ENCODE results near the gene TEKT2. TPM values are rescaled to one million over a fixed set of nuclear protein-coding genes. Genes with fewer than 3 reads are reported as not detected.

The TEKT2 gene
- total and polyA plus RNA-seq, 2 of the 8 experiments (the other 6 are each of a cell fraction or from before 2014, with no cell fraction given) = 1.6 to 1.7 TPM

DNA sequence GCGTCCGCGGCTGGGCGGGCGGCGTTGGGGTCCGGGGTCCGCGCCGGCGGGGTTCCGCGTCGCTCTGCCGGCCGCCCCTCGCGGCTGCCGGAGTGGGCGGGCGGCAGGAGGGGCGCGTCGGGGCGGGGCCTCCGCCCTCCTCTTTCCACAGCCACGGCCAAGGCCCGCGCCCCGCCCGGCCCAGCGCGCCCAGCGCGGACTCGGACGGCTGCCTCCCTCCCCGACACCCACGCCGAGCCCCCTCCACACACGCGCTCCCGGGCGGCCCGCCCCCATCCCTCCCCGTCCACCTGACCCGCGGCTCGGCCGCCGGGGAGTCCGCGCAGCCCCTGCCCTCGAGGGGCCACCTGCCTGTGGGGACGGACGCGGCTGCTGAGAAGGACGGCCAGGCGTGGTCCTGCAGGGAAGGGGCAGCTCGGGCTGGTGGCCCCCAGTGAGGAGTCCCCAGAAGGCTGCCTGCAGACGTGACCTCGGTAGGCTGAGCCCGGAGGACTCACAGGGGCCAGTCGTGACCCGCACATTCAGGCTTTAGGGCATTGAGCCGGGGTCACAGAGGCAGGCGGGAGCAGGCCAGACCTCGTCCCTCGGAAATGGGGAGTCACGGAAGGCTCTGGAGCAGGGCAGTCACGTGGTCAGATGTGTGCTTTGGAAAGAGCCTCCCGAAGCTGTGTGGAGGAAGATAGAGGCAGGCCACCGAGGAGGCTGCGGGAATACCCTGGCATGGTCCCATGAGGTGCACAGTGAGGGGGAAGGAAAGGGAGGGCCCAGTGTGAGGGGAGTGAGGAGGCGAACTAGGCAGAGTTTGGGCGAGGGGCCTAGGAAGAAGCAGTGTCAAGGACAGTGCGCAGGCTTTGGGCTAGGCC lies 41.5 kb downstream of the TEKT2 start, which contains the start of gene COL8A2 (continued):
- TF ChIP-seq EZH2 (IDR thresholded peaks at IDR 0.05; ENCODE audit: low read depth, low read length, severe bottlenecking) = peak; percentile 41
- TF ChIP-seq, protein P1, sequence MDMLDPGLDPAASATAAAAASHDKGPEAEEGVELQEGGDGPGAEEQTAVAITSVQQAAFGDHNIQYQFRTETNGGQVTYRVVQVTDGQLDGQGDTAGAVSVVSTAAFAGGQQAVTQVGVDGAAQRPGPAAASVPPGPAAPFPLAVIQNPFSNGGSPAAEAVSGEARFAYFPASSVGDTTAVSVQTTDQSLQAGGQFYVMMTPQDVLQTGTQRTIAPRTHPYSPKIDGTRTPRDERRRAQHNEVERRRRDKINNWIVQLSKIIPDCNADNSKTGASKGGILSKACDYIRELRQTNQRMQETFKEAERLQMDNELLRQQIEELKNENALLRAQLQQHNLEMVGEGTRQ (IDR thresholded peaks at IDR 0.05; ENCODE audit: low read length) = peak; percentile 56; the same call in 1 of the 2 replicates
- peak; percentile 23; the same call in 1 of the 2 replicates for TF ChIP-seq KDM1A (IDR thresholded peaks at IDR 0.05; ENCODE audit: borderline replicate concordance, low read length)
- no peak for TF ChIP-seq CREB1 (IDR thresholded peaks at IDR 0.05)
- TF ChIP-seq SAP30 (IDR thresholded peaks at IDR 0.05; ENCODE audit: insufficient read depth, insufficient replicate concordance, low read length) = no peak
